NK-92 treated with Interleukin-12 subunit alpha and Interleukin-12 subunit beta, amount 100 ng/mL, for 24 hours (cell line): ENCODE results near the gene DXO.
"Not testable (repeated sequence)": the region's sequence is repeated elsewhere in the genome, so short reads cannot be mapped to it uniquely, and the experiment has no call there.

ENCODE experiments used
- DNase-seq: peaks from one replicate; lab custom pipeline; 2025; lab: John Stamatoyannopoulos, UW

The DXO gene

GRCh38 chr6:31971993-31972708, at the start of gene DXO:
TSS of gene DXO (minus strand) at chr6:31972138. CDS start at chr6:31971675, 463 bp downstream.
- peak; percentile 96 for DNase-seq

GRCh38 chr6:32014547-32014946, 42.6 kb upstream of the DXO start, which contains the start of gene C4B:
TSS of gene C4B (plus strand) at chr6:32014795. CDS start at chr6:32014846, 51 bp downstream.
- not testable (repeated sequence) for DNase-seq

- not testable (repeated sequence) for DNase-seq
Observed at GRCh38 chr6:32013738-32014137, 41.8 kb upstream of the DXO start.

GRCh38 chr6:32012941-32013617, 41.1 kb upstream of the DXO start:
- DNase-seq, result not testable (repeated sequence)

GRCh38 chr6:32010856-32011530, 39.1 kb upstream of the DXO start:
- DNase-seq, result not testable (repeated sequence)

- DNase-seq, result not testable (repeated sequence)
Observed at GRCh38 chr6:32009537-32009936, 37.6 kb upstream of the DXO start.

GRCh38 chr6:32008616-32009015, 36.7 kb upstream of the DXO start:
- not testable (repeated sequence) for DNase-seq

GRCh38 chr6:32008037-32008436, 36.1 kb upstream of the DXO start:
- not testable (repeated sequence) for DNase-seq

- DNase-seq, result not testable (repeated sequence)
Observed at GRCh38 chr6:32007086-32007485, 35.1 kb upstream of the DXO start.

GRCh38 chr6:32005991-32006529, 34.1 kb upstream of the DXO start:
- DNase-seq, result not testable (repeated sequence)

- not testable (repeated sequence) for DNase-seq
Observed at GRCh38 chr6:32005538-32005880, 33.6 kb upstream of the DXO start.

- DNase-seq, result not testable (repeated sequence)
Observed at GRCh38 chr6:32004864-32005537, 33.1 kb upstream of the DXO start.

- not testable (repeated sequence) for DNase-seq
Observed at GRCh38 chr6:32004393-32004792, 32.5 kb upstream of the DXO start.

GRCh38 chr6:32003301-32003700, 31.4 kb upstream of the DXO start:
- DNase-seq, result not testable (repeated sequence)

GRCh38 chr6:32002546-32003268, 30.8 kb upstream of the DXO start:
- DNase-seq, result not testable (repeated sequence)

GRCh38 chr6:31996385-31996784, 24.4 kb upstream of the DXO start:
- not testable (repeated sequence) for DNase-seq

GRCh38 chr6:31994421-31994820, 22.5 kb upstream of the DXO start:
- not testable (repeated sequence) for DNase-seq

GRCh38 chr6:31989363-31989762, 17.4 kb upstream of the DXO start:
- DNase-seq, result not testable (repeated sequence)

- DNase-seq, result not testable (repeated sequence)
Observed at GRCh38 chr6:31981744-31982143, 9.8 kb upstream of the DXO start, which contains the start of gene C4A. TSS of gene C4A (plus strand) at chr6:31982057. CDS start at chr6:31982108, 51 bp downstream.

GRCh38 chr6:31980998-31981397, 9.1 kb upstream of the DXO start:
- DNase-seq, result not testable (repeated sequence)
